HG02840 (cell line): ENCODE data around the gene CTTNBP2.

Experiments
- ATAC-seq: cut with Tn5 transposase; IDR thresholded peaks from one replicate; pipeline ENCODE4 v1.9.1; 2021; ENCODE audit warnings: mild to moderate bottlenecking, moderate library complexity, moderate number of reproducible peaks; ENCODE audit not compliant: unreplicated experiment, low FRiP score

CTTNBP2 gene

GRCh38 chr7:117873310-117874190 is at the start of gene CTTNBP2:
CTTNBP2 (minus strand) TSS chr7:117873441; CDS start chr7:117873415, 26 bp downstream.
- no peak for ATAC-seq

GRCh38 chr7:117916309-117916708 is 43.1 kb upstream of the CTTNBP2 start:
- ATAC-seq: no peak

- ATAC-seq: no peak
These were observed 39.2 kb upstream of the CTTNBP2 start for GRCh38 chr7:117912421-117912820.

GRCh38 chr7:117908031-117908795 is 35.0 kb upstream of the CTTNBP2 start:
- no peak for ATAC-seq

- ATAC-seq: no peak
These were observed 33.9 kb upstream of the CTTNBP2 start for GRCh38 chr7:117907049-117907640.

GRCh38 chr7:117902314-117902889 is 29.2 kb upstream of the CTTNBP2 start:
- no peak for ATAC-seq

GRCh38 chr7:117901089-117901797 is 28.0 kb upstream of the CTTNBP2 start:
- ATAC-seq: no peak

GRCh38 chr7:117896339-117896738 is 23.1 kb upstream of the CTTNBP2 start:
- ATAC-seq: no peak

- ATAC-seq: no peak
These were observed 22.0 kb upstream of the CTTNBP2 start for GRCh38 chr7:117895276-117895675.

GRCh38 chr7:117894037-117894436 is 20.8 kb upstream of the CTTNBP2 start:
- ATAC-seq: no peak

- no peak for ATAC-seq
These were observed 19.6 kb upstream of the CTTNBP2 start for GRCh38 chr7:117892821-117893220.

- ATAC-seq: no peak
These were observed 16.4 kb upstream of the CTTNBP2 start for GRCh38 chr7:117889611-117890010.

- no peak for ATAC-seq
These were observed 15.4 kb upstream of the CTTNBP2 start for GRCh38 chr7:117888627-117889026.

GRCh38 chr7:117882594-117882993 is 9.4 kb upstream of the CTTNBP2 start:
- ATAC-seq: no peak

- no peak for ATAC-seq
These were observed 3.5 kb upstream of the CTTNBP2 start for GRCh38 chr7:117876761-117877160.

GRCh38 chr7:117875566-117875965 is 2.3 kb upstream of the CTTNBP2 start:
- ATAC-seq: no peak

GRCh38 chr7:117874191-117874700 is 1.0 kb upstream of the CTTNBP2 start:
- ATAC-seq: no peak

GRCh38 chr7:117872561-117873309 is 506 bp downstream of the CTTNBP2 start:
- ATAC-seq: no peak
